HTR-8/SVneo (cell line): Measurements from ENCODE around the gene SCAF11.

ENCODE experiments used
- DNase-seq: peaks from one replicate; pipeline ENCODE4 v3.0.0; 2011; ENCODE audit warnings: low spot score, mixed read lengths; ENCODE audit not compliant: insufficient read length
- FAIRE-seq: peaks from 2 replicates; lab custom pipeline; 2011; peaks lifted over from hg19 to GRCh38; lab: Jason Lieb, UNC

SCAF11 gene

GRCh38 chr12:45872446-45872845 is 117.9 kb downstream of the SCAF11 start:
- FAIRE-seq (no peak), DNase-seq (no peak)
